Ishikawa (cell line): ENCODE measurements around the gene NLGN3.

Experiments used
- CREB1 ChIP-seq: IDR thresholded peaks from 2 replicates; pipeline ENCODE4 v1.6.1; 2012; ENCODE audit warnings: low read depth
- EGR1 ChIP-seq: IDR thresholded peaks from 2 replicates; pipeline ENCODE4 v1.6.1; 2012
- EP300 ChIP-seq: IDR thresholded peaks from 2 replicates; pipeline ENCODE4 v1.6.1; 2012; ENCODE audit warnings: borderline replicate concordance
- FOXM1 ChIP-seq: IDR thresholded peaks from 2 replicates; pipeline ENCODE4 v1.6.1; 2012; ENCODE audit warnings: low read depth, borderline replicate concordance
- MAX ChIP-seq: IDR thresholded peaks from 2 replicates; pipeline ENCODE4 v1.6.1; 2012
- NFIC ChIP-seq: IDR thresholded peaks from 2 replicates; pipeline ENCODE4 v1.6.1; 2012
- REST ChIP-seq: IDR thresholded peaks from 2 replicates; pipeline ENCODE4 v1.6.1; 2012; ENCODE audit warnings: low read depth, mild to moderate bottlenecking
- TAF1 ChIP-seq: IDR thresholded peaks from 2 replicates; pipeline ENCODE4 v1.6.1; 2012; ENCODE audit warnings: low read depth, mild to moderate bottlenecking
- YY1 ChIP-seq: IDR thresholded peaks from 2 replicates; pipeline ENCODE4 v1.6.1; 2012; ENCODE audit warnings: low read depth

GRCh38 chrX:71103110-71103983, 41.3 kb upstream of the NLGN3 start:
- TF ChIP-seq TAF1 (no peak), MAX (no peak), EGR1 (no peak), FOXM1 (no peak), REST (no peak), NFIC (no peak), YY1 (no peak), EP300 (no peak), CREB1 (no peak)
